Measurements from ENCODE around the gene ALDH2. TPM values are rescaled to one million over a fixed set of nuclear protein-coding genes. Genes with fewer than 3 reads are reported as not detected.
"Not testable (repeated sequence)": the region's sequence is repeated elsewhere in the genome, so short reads cannot be mapped to it uniquely, and the experiment has no call there.

Gene ALDH2
- total RNA-seq, 1 experiment from 2014 or later: 20.5 TPM

DNA sequence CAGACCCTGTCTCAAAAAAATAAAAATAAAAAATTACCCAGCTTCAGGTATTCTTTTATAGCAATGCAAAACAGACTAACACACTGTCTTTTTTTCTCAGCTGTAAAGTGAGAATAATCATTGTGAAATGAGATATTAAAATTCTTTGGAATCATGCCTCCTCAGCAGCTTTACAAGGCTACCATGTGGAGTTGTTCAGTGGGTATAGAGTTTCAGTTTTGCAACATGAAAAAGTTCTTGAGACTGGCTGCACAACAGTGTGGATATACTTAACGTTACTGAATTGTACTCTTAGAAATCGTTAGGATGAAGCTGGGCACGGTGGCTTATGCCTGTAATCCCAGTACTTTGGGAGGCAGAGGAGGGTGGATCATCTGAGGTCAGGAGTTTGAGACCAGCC lies 59.6 kb downstream of the ALDH2 start:
- no peak for DNase-seq (ENCODE audit: low read depth)

- no peak for DNase-seq (ENCODE audit: low read depth)
Observed at GRCh38 chr12:111826992-111827391, 60.3 kb downstream of the ALDH2 start.

DNA sequence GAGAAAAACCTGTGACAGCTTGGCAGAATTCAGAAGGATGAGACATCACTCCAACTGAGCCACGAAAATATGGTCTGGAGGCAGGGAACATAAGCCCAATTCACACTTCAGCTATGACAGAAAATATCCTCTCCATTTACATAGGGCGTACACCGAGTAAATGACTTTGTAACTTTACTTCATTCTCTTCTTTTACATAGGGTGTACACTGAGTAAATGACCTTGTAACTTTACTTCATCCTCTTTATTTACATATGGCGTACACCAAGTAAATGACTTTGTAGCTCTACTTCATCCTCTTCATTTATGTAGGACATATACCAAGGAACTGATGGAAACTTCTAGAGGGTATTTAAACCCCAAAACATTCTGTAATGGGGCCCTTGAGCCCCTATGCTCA lies 61.2 kb downstream of the ALDH2 start:
- no peak for DNase-seq (ENCODE audit: low read depth)

DNA sequence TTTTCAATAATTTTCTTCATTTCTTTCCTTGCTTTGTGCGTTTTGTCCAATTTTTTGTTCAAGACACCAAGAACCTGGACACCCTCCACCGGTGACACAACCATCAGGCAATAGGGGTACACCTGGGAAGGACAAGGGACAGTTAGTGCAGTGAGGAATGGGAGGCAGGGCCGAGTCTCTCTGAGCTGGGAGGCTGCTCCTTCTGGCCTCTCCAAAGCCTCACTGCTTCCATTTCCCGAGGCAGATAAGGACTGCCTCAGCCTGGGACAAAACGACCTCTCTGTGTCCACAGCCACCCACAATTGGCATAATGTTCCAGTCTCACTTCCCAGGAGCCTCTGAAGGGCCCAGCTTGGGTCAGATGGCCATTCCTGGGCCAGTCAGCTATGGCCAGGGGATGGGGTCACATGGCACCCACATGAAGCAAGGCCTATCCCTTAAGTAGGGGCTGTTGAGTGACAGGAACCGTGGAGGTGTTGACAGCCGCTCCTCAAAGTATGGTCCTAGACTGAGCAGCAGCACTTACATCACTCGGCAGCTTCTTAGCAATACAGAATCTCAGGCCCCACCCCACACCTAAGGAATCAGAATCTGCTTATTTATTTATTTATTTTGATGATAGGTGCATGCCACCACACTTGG lies 61.7 kb downstream of the ALDH2 start:
- no peak for DNase-seq (ENCODE audit: low read depth)

GRCh38 chr12:111829635-111830034 lies 62.9 kb downstream of the ALDH2 start:
- not testable (repeated sequence) for DNase-seq (ENCODE audit: low read depth)

DNA sequence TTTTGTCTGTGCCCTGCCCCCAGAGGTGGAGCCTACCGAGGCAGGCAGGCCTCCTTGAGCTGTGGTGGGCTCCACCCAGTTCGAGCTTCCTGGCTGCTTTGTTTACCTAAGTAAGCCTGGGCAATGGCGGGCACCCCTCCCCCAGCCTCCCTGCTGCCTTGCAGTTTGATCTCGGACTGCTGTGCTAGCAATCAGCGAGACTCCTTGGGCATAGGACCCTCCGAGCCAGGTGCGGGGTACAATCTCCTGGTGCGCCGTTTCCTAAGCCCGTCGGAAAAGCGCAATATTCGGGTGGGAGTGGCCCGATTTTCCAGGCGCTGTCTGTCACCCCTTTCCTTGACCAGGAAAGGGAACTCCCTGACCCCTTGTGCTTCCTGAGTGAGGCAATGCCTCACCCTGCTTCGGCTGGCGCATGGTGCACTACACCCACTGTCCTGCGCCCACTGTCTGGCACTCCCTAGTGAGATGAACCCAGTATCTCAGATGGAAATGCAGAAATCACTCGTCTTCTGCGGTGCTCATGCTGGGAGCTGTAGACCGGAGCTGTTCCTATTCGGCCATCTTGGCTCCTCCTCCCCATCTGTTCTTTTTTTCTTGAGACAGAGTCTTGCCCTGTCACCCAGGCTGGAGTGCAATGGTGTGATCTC lies 68.1 kb downstream of the ALDH2 start:
- not testable (repeated sequence) for DNase-seq (ENCODE audit: low read depth)

- DNase-seq (ENCODE audit: low read depth): not testable (repeated sequence)
Observed at GRCh38 chr12:111835531-111836181, 68.9 kb downstream of the ALDH2 start.

DNA sequence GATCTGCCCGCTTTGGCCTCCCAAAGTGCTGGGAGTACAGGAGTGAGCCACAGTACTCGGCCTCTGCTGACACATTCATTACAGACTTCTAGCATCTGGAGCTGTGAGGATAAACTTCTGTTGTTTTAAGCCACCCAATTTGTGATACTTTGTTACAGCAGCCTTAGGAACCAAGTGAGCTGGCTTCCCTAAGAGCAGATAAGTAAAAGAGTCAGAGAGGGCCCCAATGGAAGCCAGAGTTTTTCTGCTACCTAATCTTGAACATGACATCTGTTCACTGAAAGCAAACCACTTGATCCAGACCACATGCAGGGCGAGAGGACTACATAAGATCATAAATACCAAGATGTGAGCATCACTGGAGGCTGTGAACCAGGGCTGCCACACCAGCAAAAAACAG lies 71.6 kb downstream of the ALDH2 start:
- DNase-seq (ENCODE audit: low read depth): no peak

GRCh38 chr12:111840807-111841206 lies 74.1 kb downstream of the ALDH2 start:
- no peak for DNase-seq (ENCODE audit: low read depth)

DNA sequence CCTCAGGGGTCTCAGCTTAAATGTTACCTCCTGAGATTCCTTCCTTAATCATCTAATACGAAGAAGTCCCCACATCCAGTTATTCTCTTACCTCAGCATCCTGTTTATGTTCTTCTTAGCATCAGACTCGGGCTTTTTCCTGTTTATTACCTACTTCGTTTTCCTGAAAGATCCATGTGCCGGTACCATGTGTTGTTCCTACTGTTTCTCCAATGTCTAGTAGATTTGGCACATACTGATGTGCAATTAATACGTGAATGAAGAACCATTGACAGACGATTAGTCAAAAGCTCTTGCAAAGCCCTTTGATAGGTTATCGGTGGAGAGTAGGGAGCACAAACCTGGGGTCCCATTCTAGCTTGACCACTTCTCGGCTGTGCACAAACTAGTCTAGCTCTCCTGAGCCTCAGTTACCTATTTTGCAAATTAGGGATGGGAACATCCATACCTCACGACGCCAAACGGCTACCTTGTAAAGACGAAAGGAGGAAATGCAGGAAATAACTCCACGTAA lies 74.6 kb downstream of the ALDH2 start:
- peak; percentile 5 for DNase-seq (ENCODE audit: low read depth)

DNA sequence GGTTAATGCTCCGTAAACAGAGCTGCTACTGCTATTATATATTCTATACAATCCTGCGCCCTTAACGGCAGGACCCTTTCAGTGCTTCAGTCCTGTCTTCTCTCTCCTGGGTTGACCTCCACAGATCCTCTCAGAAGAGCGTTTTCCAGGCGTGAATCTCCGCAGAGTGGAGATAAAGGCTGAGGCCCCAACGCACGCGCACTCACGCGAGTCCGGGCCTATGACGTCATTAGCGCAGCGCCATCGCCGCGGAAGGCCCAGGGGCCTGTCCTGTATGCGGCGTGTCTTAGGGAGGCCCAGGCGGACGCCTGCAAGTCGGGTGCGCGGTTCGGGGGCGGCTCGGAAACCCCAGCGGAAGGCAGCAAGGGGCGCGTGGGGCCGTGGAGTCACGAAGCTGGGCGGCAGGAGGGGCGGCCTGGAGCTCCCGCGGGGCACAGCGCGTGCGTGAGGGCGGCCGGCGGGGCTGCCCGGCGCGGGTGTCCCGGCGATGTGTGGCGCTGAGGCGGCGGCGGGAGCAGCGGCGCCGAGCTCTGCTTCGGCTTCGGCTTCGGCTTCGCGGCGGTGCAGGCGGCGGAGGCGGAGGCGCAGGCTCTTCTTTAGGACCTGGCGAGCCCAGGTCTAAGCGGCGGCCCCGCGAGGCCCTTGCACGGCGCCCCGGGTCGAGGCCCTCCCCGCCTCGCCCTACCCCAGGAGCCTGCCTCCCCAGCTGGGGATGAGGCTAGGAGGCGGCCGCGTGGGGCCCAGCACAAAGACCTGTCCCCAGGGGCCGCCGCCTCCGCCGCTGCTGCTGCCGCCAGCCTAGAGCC lies 75.2 kb downstream of the ALDH2 start, which contains the start of gene MAPKAPK5:
TSS of gene MAPKAPK5 (plus strand) at position 479 of the 806 bp plus-strand sequence. CDS start 506 bp downstream, outside the sequence.
- DNase-seq (ENCODE audit: low read depth): peak; percentile 86

GRCh38 chr12:111842556-111843396 lies 76.0 kb downstream of the ALDH2 start:
- DNase-seq (ENCODE audit: low read depth): peak; percentile 27

- DNase-seq (ENCODE audit: low read depth): peak; percentile 3
Observed at GRCh38 chr12:111846016-111846415, 79.3 kb downstream of the ALDH2 start.

DNA sequence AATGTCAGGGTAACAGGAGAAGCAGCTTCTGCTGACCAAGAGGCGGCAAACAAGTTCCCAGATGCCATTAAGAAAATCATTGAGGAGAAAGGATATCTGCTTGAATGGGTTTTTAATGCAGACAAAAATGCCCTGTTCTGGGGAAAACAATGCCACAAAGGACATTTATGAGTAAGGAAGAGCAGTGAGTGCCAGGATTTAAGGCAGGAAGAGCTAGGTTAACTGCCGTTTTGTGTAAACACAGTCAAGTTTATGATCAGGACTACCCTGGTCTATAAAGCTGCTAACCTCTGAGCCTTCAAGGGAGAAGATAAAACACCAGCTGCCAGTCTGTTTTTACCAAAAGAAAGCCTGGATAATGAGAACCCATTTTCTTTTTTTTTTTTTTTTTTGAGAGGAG lies 83.8 kb downstream of the ALDH2 start:
- DNase-seq (ENCODE audit: low read depth): peak; percentile 64

DNA sequence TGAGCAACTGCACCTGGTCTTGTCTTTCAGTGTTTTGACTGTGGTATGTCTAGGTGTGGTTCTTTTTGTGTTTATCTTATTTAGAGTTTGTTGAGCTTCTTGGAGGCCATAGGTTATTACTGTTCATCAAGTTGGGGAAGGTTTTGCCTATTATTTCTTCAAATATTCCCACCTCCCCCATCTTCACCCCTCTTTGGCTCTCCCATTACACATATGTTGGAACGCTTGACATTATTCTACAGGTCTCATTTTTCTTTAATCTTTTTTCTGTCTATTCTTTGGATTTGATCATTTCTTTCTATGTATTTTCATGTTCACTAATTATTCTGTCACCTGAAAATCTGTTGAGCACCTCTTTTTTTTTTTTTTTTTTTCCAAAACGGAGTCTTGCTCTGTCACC lies 91.5 kb downstream of the ALDH2 start:
- no peak for DNase-seq (ENCODE audit: low read depth)

GRCh38 chr12:111858778-111859177 lies 92.0 kb downstream of the ALDH2 start:
- no peak for DNase-seq (ENCODE audit: low read depth)

DNA sequence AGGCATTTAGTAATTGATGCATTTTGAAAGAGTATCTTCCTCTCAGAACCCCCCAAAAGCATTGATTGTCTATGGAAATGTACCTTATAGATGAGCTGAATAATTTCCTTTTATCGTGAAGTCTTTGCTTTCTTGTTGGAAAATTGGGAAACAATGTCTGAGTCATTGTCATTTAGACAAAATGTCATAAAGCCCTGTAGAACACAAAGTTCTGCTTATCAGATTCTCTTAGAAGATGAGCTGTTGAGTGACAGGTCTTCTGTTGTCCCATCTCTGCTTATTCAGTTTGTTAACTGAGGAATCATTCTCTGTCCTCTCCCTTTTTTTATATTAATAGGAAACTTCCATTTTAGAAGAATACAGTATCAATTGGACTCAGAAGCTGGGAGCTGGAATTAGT lies 98.2 kb downstream of the ALDH2 start:
- no peak for DNase-seq (ENCODE audit: low read depth)
